T-helper 1 cell treated with Interleukin-12 subunit alpha and Interleukin-12 subunit beta and Interleukin-4 antibody, amounts not matched to agents 30 μg/mL and 1 μg/mL, for 36 hours (primary cell): Measurements from ENCODE around the gene CYP4F3.

Experiments used
- H3K27ac Mint-ChIP-seq: one replicate; pipeline ENCODE4 v1.8.0; 2021; ENCODE audit warnings: mild to moderate bottlenecking, mixed read lengths
- H3K27me3 Mint-ChIP-seq: one replicate; pipeline ENCODE4 v1.8.0; 2021; ENCODE audit warnings: low read depth, mixed read lengths
- H3K36me3 Mint-ChIP-seq: one replicate; pipeline ENCODE4 v1.8.0; 2021; ENCODE audit warnings: low read depth, mixed read lengths
- H3K4me1 Mint-ChIP-seq: one replicate; pipeline ENCODE4 v1.8.0; 2021; ENCODE audit warnings: low read depth, mixed read lengths
- H3K4me3 Mint-ChIP-seq: one replicate; pipeline ENCODE4 v1.8.0; 2021; ENCODE audit warnings: mild to moderate bottlenecking, moderate library complexity, mixed read lengths
- H3K9me3 Mint-ChIP-seq: one replicate; pipeline ENCODE4 v1.8.0; 2021; ENCODE audit warnings: mixed read lengths

Gene CYP4F3

GRCh38 chr19:15621801-15622200 lies 18.9 kb upstream of the CYP4F3 start:
- H3K27ac Mint-ChIP-seq: no peak overlapping the region
- no peaks in the 10 kb centered on the region for H3K27me3 Mint-ChIP-seq
- no peak overlapping the region for H3K4me3 Mint-ChIP-seq
- no peaks in the 10 kb centered on the region for H3K4me1 Mint-ChIP-seq
- no peaks in the 10 kb centered on the region for H3K9me3 Mint-ChIP-seq
- H3K36me3 Mint-ChIP-seq: no peaks in the 10 kb centered on the region

GRCh38 chr19:15622991-15623390 lies 17.7 kb upstream of the CYP4F3 start:
- no peaks in the 10 kb centered on the region for H3K9me3 Mint-ChIP-seq
- no peak overlapping the region for H3K4me3 Mint-ChIP-seq
- H3K27ac Mint-ChIP-seq: no peak overlapping the region
- H3K36me3 Mint-ChIP-seq: no peaks in the 10 kb centered on the region
- no peaks in the 10 kb centered on the region for H3K4me1 Mint-ChIP-seq
- no peaks in the 10 kb centered on the region for H3K27me3 Mint-ChIP-seq

GRCh38 chr19:15623711-15624318 lies 16.9 kb upstream of the CYP4F3 start:
- Mint-ChIP-seq H3K36me3 (no peaks in the 10 kb centered on the region), H3K9me3 (no peaks in the 10 kb centered on the region), H3K4me3 (no peak overlapping the region), H3K4me1 (no peaks in the 10 kb centered on the region), H3K27me3 (no peaks in the 10 kb centered on the region), H3K27ac (no peak overlapping the region)

GRCh38 chr19:15628236-15629002 lies 12.3 kb upstream of the CYP4F3 start:
- H3K4me1 Mint-ChIP-seq: no peaks in the 10 kb centered on the region
- no peak overlapping the region for H3K27ac Mint-ChIP-seq
- no peaks in the 10 kb centered on the region for H3K9me3 Mint-ChIP-seq
- H3K4me3 Mint-ChIP-seq: no peak overlapping the region
- no peaks in the 10 kb centered on the region for H3K36me3 Mint-ChIP-seq
- H3K27me3 Mint-ChIP-seq: no peaks in the 10 kb centered on the region

- H3K27ac Mint-ChIP-seq: no peak overlapping the region
- no peaks in the 10 kb centered on the region for H3K4me1 Mint-ChIP-seq
- H3K27me3 Mint-ChIP-seq: no peaks in the 10 kb centered on the region
- no peak overlapping the region for H3K4me3 Mint-ChIP-seq
- H3K9me3 Mint-ChIP-seq: no peaks in the 10 kb centered on the region
- H3K36me3 Mint-ChIP-seq: no peaks in the 10 kb centered on the region
These were observed 11.5 kb upstream of the CYP4F3 start for GRCh38 chr19:15629003-15629880.

- no peaks in the 10 kb centered on the region for H3K36me3 Mint-ChIP-seq
- H3K27me3 Mint-ChIP-seq: peaks cover 9% of the 10 kb centered on the region
- no peak overlapping the region for H3K27ac Mint-ChIP-seq
- no peak overlapping the region for H3K4me3 Mint-ChIP-seq
- H3K9me3 Mint-ChIP-seq: no peaks in the 10 kb centered on the region
- no peaks in the 10 kb centered on the region for H3K4me1 Mint-ChIP-seq
These were observed 8.9 kb upstream of the CYP4F3 start for GRCh38 chr19:15631817-15632216.

- Mint-ChIP-seq H3K4me3 (no peak overlapping the region), H3K27me3 (peaks cover 9% of the 10 kb centered on the region), H3K36me3 (no peaks in the 10 kb centered on the region), H3K4me1 (no peaks in the 10 kb centered on the region), H3K27ac (no peak overlapping the region), H3K9me3 (no peaks in the 10 kb centered on the region)
These were observed 7.4 kb upstream of the CYP4F3 start for GRCh38 chr19:15633082-15633835.

- H3K27me3 Mint-ChIP-seq: peaks cover 9% of the 10 kb centered on the region
- H3K27ac Mint-ChIP-seq: no peak overlapping the region
- H3K9me3 Mint-ChIP-seq: no peaks in the 10 kb centered on the region
- no peak overlapping the region for H3K4me3 Mint-ChIP-seq
- no peaks in the 10 kb centered on the region for H3K36me3 Mint-ChIP-seq
- no peaks in the 10 kb centered on the region for H3K4me1 Mint-ChIP-seq
These were observed 6.6 kb upstream of the CYP4F3 start for GRCh38 chr19:15634105-15634504.

- H3K9me3 Mint-ChIP-seq: no peaks in the 10 kb centered on the region
- H3K4me3 Mint-ChIP-seq: no peak overlapping the region
- H3K27me3 Mint-ChIP-seq: peaks cover 9% of the 10 kb centered on the region
- H3K4me1 Mint-ChIP-seq: no peaks in the 10 kb centered on the region
- H3K27ac Mint-ChIP-seq: no peak overlapping the region
- H3K36me3 Mint-ChIP-seq: no peaks in the 10 kb centered on the region
These were observed 5.5 kb upstream of the CYP4F3 start for GRCh38 chr19:15635016-15635805.

GRCh38 chr19:15636026-15636425 lies 4.7 kb upstream of the CYP4F3 start:
- Mint-ChIP-seq H3K36me3 (no peaks in the 10 kb centered on the region), H3K27me3 (peaks cover 9% of the 10 kb centered on the region), H3K27ac (no peak overlapping the region), H3K9me3 (no peaks in the 10 kb centered on the region), H3K4me3 (no peak overlapping the region), H3K4me1 (no peaks in the 10 kb centered on the region)

GRCh38 chr19:15639596-15639995 lies 1.1 kb upstream of the CYP4F3 start:
- Mint-ChIP-seq H3K36me3 (no peaks in the 10 kb centered on the region), H3K4me1 (peaks cover 2% of the 10 kb centered on the region), H3K9me3 (no peaks in the 10 kb centered on the region), H3K4me3 (no peak overlapping the region), H3K27ac (no peak overlapping the region), H3K27me3 (peaks cover 7% of the 10 kb centered on the region)

GRCh38 chr19:15640904-15641597 lies 354 bp downstream of the CYP4F3 start:
- Mint-ChIP-seq H3K4me3 (no peak overlapping the region), H3K4me1 (peaks cover 2% of the 10 kb centered on the region), H3K27ac (no peak overlapping the region), H3K27me3 (no peaks in the 10 kb centered on the region), H3K36me3 (no peaks in the 10 kb centered on the region), H3K9me3 (no peaks in the 10 kb centered on the region)

- Mint-ChIP-seq H3K9me3 (no peaks in the 10 kb centered on the region), H3K36me3 (no peaks in the 10 kb centered on the region), H3K27me3 (no peaks in the 10 kb centered on the region), H3K27ac (no peak overlapping the region), H3K4me1 (peaks cover 2% of the 10 kb centered on the region), H3K4me3 (no peak overlapping the region)
These were observed 1.3 kb downstream of the CYP4F3 start for GRCh38 chr19:15641901-15642491.
